ENCODE measurements around the gene MCF2L.
"Not testable (repeated sequence)": the region's sequence is repeated elsewhere in the genome, so short reads cannot be mapped to it uniquely, and the experiment has no call there.

Gene MCF2L

GRCh38 chr13:113027566-113027965 lies 58.6 kb downstream of the MCF2L start:
- H3K9ac ChIP-seq (ENCODE audit: low read length): no peak overlapping the region
- H3K27me3 ChIP-seq (ENCODE audit: control insufficient read depth, insufficient read depth, low read length): no peaks in the 10 kb centered on the region
- no peak overlapping the region for H3K4me3 ChIP-seq (ENCODE audit: low read length)
- peaks cover 14% of the 10 kb centered on the region for H3K4me1 ChIP-seq (ENCODE audit: control insufficient read depth, low read depth, low read length)
- H3K9me3 ChIP-seq (ENCODE audit: control insufficient read depth, low read depth, low read length): no peaks in the 10 kb centered on the region
- H3K27ac ChIP-seq (ENCODE audit: low read length): no peak overlapping the region
- H3K36me3 ChIP-seq (ENCODE audit: control insufficient read depth, low read depth, low read length): no peaks in the 10 kb centered on the region

- Histone ChIP-seq H3K9ac (ENCODE audit: low read length) (no peak overlapping the region), H3K27ac (ENCODE audit: low read length) (no peak overlapping the region), H3K27me3 (ENCODE audit: control insufficient read depth, insufficient read depth, low read length) (no peaks in the 10 kb centered on the region), H3K36me3 (ENCODE audit: control insufficient read depth, low read depth, low read length) (no peaks in the 10 kb centered on the region), H3K4me3 (ENCODE audit: low read length) (no peak overlapping the region), H3K4me1 (ENCODE audit: control insufficient read depth, low read depth, low read length) (peaks cover 5% of the 10 kb centered on the region), H3K9me3 (ENCODE audit: control insufficient read depth, low read depth, low read length) (no peaks in the 10 kb centered on the region)
Observed at GRCh38 chr13:113028336-113029060, 59.5 kb downstream of the MCF2L start.

DNA sequence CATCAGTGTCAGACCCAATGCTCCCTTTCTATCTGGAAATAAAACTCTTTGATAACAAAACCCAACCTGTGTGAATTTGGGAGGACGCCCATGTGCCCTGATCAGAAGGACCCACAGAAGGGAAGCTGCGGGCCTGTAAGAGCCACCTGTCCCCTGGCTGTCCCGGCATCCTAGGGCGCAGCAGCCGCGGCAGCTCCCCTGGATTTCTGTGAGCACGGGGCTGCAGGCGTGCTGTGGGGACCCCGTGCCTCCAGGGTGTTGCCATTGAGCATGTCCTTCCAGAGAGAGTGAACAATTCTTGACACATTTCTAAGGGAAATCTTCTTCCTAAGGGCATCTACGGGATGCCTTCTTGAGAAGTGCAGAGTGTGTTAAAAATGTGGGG lies 60.0 kb downstream of the MCF2L start:
- H3K27me3 ChIP-seq (ENCODE audit: control insufficient read depth, insufficient read depth, low read length): no peaks in the 10 kb centered on the region

DNA sequence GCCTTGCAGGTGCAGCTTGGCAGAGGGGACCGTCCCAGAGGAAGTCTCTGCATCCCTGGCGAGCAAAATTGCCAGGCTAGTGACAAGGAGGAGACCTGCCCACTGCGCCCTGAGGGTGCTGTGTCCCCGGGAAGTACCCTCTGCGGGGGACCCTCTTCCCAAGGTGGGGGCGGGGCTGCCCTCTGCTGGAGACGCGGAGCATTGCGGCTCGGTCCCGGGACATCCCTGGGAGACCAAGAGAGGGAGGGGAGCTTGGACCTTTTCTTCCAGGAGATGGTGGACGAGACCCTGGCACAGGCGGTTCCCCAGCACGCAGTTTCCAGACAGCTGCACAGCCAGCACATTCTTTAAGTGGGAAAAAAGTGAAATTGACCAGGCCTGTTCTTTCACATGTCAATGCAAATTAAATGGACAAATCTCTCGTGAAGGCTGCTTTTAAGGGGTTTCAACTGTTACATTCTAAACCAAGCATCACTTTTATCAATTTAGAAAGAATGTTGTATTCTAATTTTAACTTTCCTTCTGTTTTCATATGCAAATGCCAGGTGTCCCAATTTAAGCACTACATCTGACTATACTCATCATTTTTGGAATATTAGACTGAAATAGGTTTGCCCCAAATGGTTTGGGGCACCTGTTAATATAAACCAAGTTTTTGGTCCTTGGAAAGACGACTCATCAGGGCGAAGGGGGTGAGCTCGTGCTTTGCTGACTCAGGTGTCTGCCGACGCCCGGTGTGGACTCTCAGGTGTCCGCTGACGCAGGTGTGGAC lies 60.7 kb downstream of the MCF2L start:
- H3K9ac ChIP-seq (ENCODE audit: low read length): no peak overlapping the region

More for the DNA sequence above, 60.0 kb downstream of the MCF2L start:
- Histone ChIP-seq H3K36me3 (ENCODE audit: control insufficient read depth, low read depth, low read length) (no peaks in the 10 kb centered on the region), H3K4me1 (ENCODE audit: control insufficient read depth, low read depth, low read length) (no peaks in the 10 kb centered on the region), H3K9ac (ENCODE audit: low read length) (no peak overlapping the region), H3K4me3 (ENCODE audit: low read length) (no peak overlapping the region), H3K27ac (ENCODE audit: low read length) (no peak overlapping the region), H3K9me3 (ENCODE audit: control insufficient read depth, low read depth, low read length) (no peaks in the 10 kb centered on the region)

DNA sequence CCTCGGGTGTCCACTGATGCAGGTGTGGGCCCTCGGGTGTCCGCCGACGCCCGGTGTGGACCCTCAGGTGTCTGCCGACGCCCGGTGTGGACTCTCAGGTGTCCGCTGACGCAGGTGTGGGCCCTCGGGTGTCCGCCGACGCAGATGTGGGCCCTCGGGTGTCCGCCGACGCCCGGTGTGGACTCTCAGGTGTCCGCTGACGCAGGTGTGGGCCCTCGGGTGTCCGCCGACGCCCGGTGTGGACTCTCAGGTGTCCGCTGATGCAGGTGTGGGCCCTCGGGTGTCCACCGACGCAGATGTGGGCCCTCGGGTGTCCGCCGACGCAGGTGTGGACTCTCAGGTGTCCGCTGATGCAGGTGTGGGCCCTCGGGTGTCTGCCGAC lies 61.2 kb downstream of the MCF2L start:
- H3K4me3 ChIP-seq (ENCODE audit: low read length); H3K36me3 ChIP-seq (ENCODE audit: control insufficient read depth, low read depth, low read length); H3K4me1 ChIP-seq (ENCODE audit: control insufficient read depth, low read depth, low read length); H3K27me3 ChIP-seq (ENCODE audit: control insufficient read depth, insufficient read depth, low read length); H3K9me3 ChIP-seq (ENCODE audit: control insufficient read depth, low read depth, low read length); H3K9ac ChIP-seq (ENCODE audit: low read length); H3K27ac ChIP-seq (ENCODE audit: low read length): not testable (repeated sequence)

More for the DNA sequence above, 60.7 kb downstream of the MCF2L start:
- H3K27ac ChIP-seq (ENCODE audit: low read length): no peak overlapping the region
- no peaks in the 10 kb centered on the region for H3K27me3 ChIP-seq (ENCODE audit: control insufficient read depth, insufficient read depth, low read length)
- H3K9me3 ChIP-seq (ENCODE audit: control insufficient read depth, low read depth, low read length): no peaks in the 10 kb centered on the region
- H3K36me3 ChIP-seq (ENCODE audit: control insufficient read depth, low read depth, low read length): no peaks in the 10 kb centered on the region
- no peak overlapping the region for H3K4me3 ChIP-seq (ENCODE audit: low read length)
- no peaks in the 10 kb centered on the region for H3K4me1 ChIP-seq (ENCODE audit: control insufficient read depth, low read depth, low read length)

DNA sequence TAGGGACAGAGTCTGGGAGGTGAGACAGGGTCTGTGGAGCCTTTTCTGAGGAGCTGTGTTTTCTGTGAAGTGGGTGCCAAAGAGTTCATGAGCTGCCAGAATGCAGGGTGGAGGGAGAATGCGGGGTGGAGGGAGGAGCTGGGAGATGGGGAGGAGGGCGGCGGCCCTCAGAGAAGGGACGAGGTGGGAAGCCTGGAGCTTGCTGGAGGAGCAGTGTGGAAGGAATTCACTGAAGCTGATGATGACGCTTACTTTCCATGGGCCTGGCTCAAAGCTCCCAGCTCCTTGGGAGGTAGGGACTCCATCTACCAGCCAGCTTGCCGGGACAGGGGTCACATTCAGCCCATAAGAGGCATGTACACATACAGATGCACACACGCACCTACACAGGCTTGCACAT lies 62.5 kb downstream of the MCF2L start:
- no peaks in the 10 kb centered on the region for H3K9me3 ChIP-seq (ENCODE audit: control insufficient read depth, low read depth, low read length)
- no peak overlapping the region for H3K27ac ChIP-seq (ENCODE audit: low read length)
- no peaks in the 10 kb centered on the region for H3K27me3 ChIP-seq (ENCODE audit: control insufficient read depth, insufficient read depth, low read length)
- no peak overlapping the region for H3K9ac ChIP-seq (ENCODE audit: low read length)
- H3K4me3 ChIP-seq (ENCODE audit: low read length): no peak overlapping the region
- no peaks in the 10 kb centered on the region for H3K36me3 ChIP-seq (ENCODE audit: control insufficient read depth, low read depth, low read length)
- H3K4me1 ChIP-seq (ENCODE audit: control insufficient read depth, low read depth, low read length): no peaks in the 10 kb centered on the region

DNA sequence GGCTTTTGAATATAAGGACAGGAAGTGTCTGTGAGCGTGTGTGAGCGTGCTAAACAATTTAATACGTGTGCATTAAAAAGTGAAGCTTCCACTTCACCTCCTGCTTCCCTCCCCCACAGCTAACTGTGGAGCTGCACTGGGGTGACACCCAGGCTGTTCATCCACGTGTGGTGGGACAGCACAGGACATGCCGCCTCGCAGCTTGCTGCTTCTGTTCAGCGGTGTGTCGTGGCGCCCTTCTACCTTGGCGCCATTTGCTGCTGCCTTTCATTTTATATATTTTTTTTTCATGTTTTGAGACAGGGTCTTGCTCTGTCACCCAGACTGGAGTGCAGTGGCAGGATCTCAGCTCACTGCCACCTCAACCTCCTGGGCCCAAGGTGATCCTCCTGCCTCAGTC lies 63.3 kb downstream of the MCF2L start:
- Histone ChIP-seq H3K27me3 (ENCODE audit: control insufficient read depth, insufficient read depth, low read length) (no peaks in the 10 kb centered on the region), H3K9me3 (ENCODE audit: control insufficient read depth, low read depth, low read length) (no peaks in the 10 kb centered on the region), H3K4me3 (ENCODE audit: low read length) (no peak overlapping the region), H3K9ac (ENCODE audit: low read length) (no peak overlapping the region), H3K4me1 (ENCODE audit: control insufficient read depth, low read depth, low read length) (no peaks in the 10 kb centered on the region), H3K36me3 (ENCODE audit: control insufficient read depth, low read depth, low read length) (no peaks in the 10 kb centered on the region), H3K27ac (ENCODE audit: low read length) (no peak overlapping the region)

- Histone ChIP-seq H3K27ac (ENCODE audit: low read length) (no peak overlapping the region), H3K9me3 (ENCODE audit: control insufficient read depth, low read depth, low read length) (no peaks in the 10 kb centered on the region), H3K4me1 (ENCODE audit: control insufficient read depth, low read depth, low read length) (no peaks in the 10 kb centered on the region), H3K9ac (ENCODE audit: low read length) (no peak overlapping the region), H3K27me3 (ENCODE audit: control insufficient read depth, insufficient read depth, low read length) (no peaks in the 10 kb centered on the region), H3K36me3 (ENCODE audit: control insufficient read depth, low read depth, low read length) (no peaks in the 10 kb centered on the region), H3K4me3 (ENCODE audit: low read length) (no peak overlapping the region)
Observed at GRCh38 chr13:113033054-113033850, 64.2 kb downstream of the MCF2L start.

DNA sequence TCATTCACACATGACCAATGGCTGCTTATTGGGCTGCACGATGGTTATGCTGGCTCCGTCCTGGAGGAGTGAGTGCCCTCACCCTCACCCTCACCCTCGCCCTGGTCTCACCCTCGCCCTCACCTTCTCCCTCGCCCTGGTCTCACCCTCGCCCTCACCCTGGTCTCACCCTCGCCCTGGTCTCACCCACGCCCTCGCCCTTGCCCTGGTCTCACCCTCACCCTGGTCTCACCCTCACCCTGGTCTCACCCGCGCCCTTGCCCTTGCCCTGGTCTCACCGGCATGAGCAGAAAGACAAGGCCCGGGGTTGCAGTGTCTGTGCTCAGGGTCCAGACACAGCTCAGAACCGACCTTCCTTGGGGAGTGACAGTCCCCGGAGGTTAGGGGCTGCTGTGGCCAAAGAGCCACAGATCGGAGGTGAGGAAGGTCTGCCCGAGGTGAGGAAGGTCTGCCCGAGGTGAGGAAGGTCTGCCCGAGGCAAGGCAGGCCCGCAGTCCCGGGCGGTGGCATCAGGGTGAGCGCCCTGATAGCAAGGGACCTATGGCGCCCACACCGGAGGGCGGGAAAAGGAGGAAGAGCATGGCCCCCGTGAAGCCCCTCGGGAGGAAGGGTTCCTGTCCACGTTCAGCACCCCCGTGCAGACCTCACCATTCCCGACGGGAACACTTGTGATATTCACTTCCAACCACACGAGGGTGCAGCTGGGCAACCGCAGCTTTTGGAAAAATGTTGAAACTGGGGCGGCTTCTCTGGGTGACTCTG lies 65.6 kb downstream of the MCF2L start:
- no peak overlapping the region for H3K4me3 ChIP-seq (ENCODE audit: low read length)
- H3K9me3 ChIP-seq (ENCODE audit: control insufficient read depth, low read depth, low read length): no peaks in the 10 kb centered on the region
- H3K27me3 ChIP-seq (ENCODE audit: control insufficient read depth, insufficient read depth, low read length): no peaks in the 10 kb centered on the region
- H3K4me1 ChIP-seq (ENCODE audit: control insufficient read depth, low read depth, low read length): no peaks in the 10 kb centered on the region
- no peaks in the 10 kb centered on the region for H3K36me3 ChIP-seq (ENCODE audit: control insufficient read depth, low read depth, low read length)
- no peak overlapping the region for H3K27ac ChIP-seq (ENCODE audit: low read length)
- H3K9ac ChIP-seq (ENCODE audit: low read length): no peak overlapping the region

GRCh38 chr13:113035213-113035800 lies 66.3 kb downstream of the MCF2L start:
- H3K36me3 ChIP-seq (ENCODE audit: control insufficient read depth, low read depth, low read length): no peaks in the 10 kb centered on the region
- H3K27ac ChIP-seq (ENCODE audit: low read length): no peak overlapping the region
- H3K4me1 ChIP-seq (ENCODE audit: control insufficient read depth, low read depth, low read length): no peaks in the 10 kb centered on the region
- H3K9ac ChIP-seq (ENCODE audit: low read length): no peak overlapping the region
- no peaks in the 10 kb centered on the region for H3K27me3 ChIP-seq (ENCODE audit: control insufficient read depth, insufficient read depth, low read length)
- H3K9me3 ChIP-seq (ENCODE audit: control insufficient read depth, low read depth, low read length): no peaks in the 10 kb centered on the region
- no peak overlapping the region for H3K4me3 ChIP-seq (ENCODE audit: low read length)

- no peak overlapping the region for H3K4me3 ChIP-seq (ENCODE audit: low read length)
- H3K27me3 ChIP-seq (ENCODE audit: control insufficient read depth, insufficient read depth, low read length): no peaks in the 10 kb centered on the region
- no peak overlapping the region for H3K9ac ChIP-seq (ENCODE audit: low read length)
- H3K4me1 ChIP-seq (ENCODE audit: control insufficient read depth, low read depth, low read length): no peaks in the 10 kb centered on the region
- H3K27ac ChIP-seq (ENCODE audit: low read length): no peak overlapping the region
- no peaks in the 10 kb centered on the region for H3K36me3 ChIP-seq (ENCODE audit: control insufficient read depth, low read depth, low read length)
- H3K9me3 ChIP-seq (ENCODE audit: control insufficient read depth, low read depth, low read length): no peaks in the 10 kb centered on the region
Observed at GRCh38 chr13:113036401-113036800, 67.4 kb downstream of the MCF2L start.

All from iPS-18a (cell line).